Spleen (tissue), 11 donors: ENCODE results near the gene HTR6. TPM values are rescaled to one million over a fixed set of nuclear protein-coding genes. Genes with fewer than 3 reads are reported as not detected.

ENCODE experiments used
- DNase-seq: peaks from one replicate; pipeline ENCODE4 v3.0.0-alpha.2; 2020
- H3K27ac ChIP-seq, 8 donors: fragments of 200-600 bp; sonication (generic) in 7 of 8; 1 replicate in 4 of 8; 2 replicates in 4 of 8; pipeline versions ENCODE4 v1.5.0 to v1.8.0; 2016 to 2021; ENCODE audit warnings: inconsistent platforms in 4 of 8, mild to moderate bottlenecking in 4 of 8, moderate library complexity in 1 of 8
- H3K27me3 ChIP-seq, 7 donors: fragments of 200-600 bp; sonication (generic) in 6 of 7; replicated peaks in 1 of 7; 1 replicate in 4 of 7; 2 replicates in 3 of 7; pipeline versions ENCODE4 v1.5.0 to v1.8.0; 2016 to 2021; ENCODE audit warnings: inconsistent platforms in 3 of 7, mild to moderate bottlenecking in 1 of 7
- H3K36me3 ChIP-seq, 6 donors: fragments of 200-600 bp; sonication (generic) in 5 of 6; 1 replicate in 4 of 6; 2 replicates in 2 of 6; pipeline versions ENCODE4 v1.5.0 to v1.8.0; 2016 to 2021; ENCODE audit warnings: inconsistent platforms in 2 of 6
- H3K4me1 ChIP-seq, 6 donors: fragments of 200-600 bp; sonication (generic) in 5 of 6; 1 replicate in 3 of 6; 2 replicates in 3 of 6; pipeline versions ENCODE4 v1.5.0 to v1.8.0; 2016 to 2021; ENCODE audit warnings: inconsistent platforms in 3 of 6
- H3K4me3 ChIP-seq, 8 donors: fragments of 200-600 bp; sonication (generic) in 7 of 8; 1 replicate in 4 of 8; 2 replicates in 4 of 8; pipeline versions ENCODE4 v1.5.0 to v1.8.0; 2016 to 2021; ENCODE audit warnings: inconsistent platforms in 4 of 8, mild to moderate bottlenecking in 4 of 8, moderate library complexity in 2 of 8
- H3K9me3 ChIP-seq, 8 donors: fragments of 200-600 bp; sonication (generic) in 7 of 8; 1 replicate in 4 of 8; 2 replicates in 4 of 8; pipeline versions ENCODE4 v1.5.0 to v1.8.0; 2016 to 2021; ENCODE audit warnings: inconsistent platforms in 4 of 8
- POLR2A ChIP-seq, 3 donors: fragments of 450-650 bp; IDR thresholded peaks; one replicate each; pipeline ENCODE4 v1.5.1; 2017; ENCODE audit warnings: antibody characterized with exemption in 3 of 3, mild to moderate bottlenecking in 1 of 3
- POLR2AphosphoS5 ChIP-seq, 3 donors: sonication (generic); formaldehyde crosslinking; IDR thresholded peaks; one replicate each; pipeline ENCODE4 v1.5.1; 2017; ENCODE audit warnings: antibody characterized with exemption in 3 of 3
- WGBS, 5 donors: extraction: QIAGEN DNeasy Blood & Tissue Kit in 3 of 5; methylation state at CpG; one replicate each; pipeline versions ENCODE4 v1.1.5 to v1.1.7; 2013 to 2018; 5-methylcytosine and 5-hydroxymethylcytosine counted together
- intact Hi-C: fragments of 100-400 bp; cut with DNase I; formaldehyde crosslinking; loops from one replicate; pipeline ENCODE4 v1.15.0; 2023; ENCODE audit warnings: low total_unique reads
- polyA plus RNA-seq, 3 donors: library from polyadenylated mRNA; stranded (reverse); fragments of 200-250 nt; gene quantifications; one replicate each; pipeline ENCODE4 v1.2.1, GENCODE V29; 2013
- total RNA-seq, 7 donors: library from RNA; depleted of rRNA in 3 of 7; stranded (reverse); fragments of >200 nt in 3 of 7; fragmentation: NEBNext Ultra II Directional in 4 of 7; extraction: Animal tissue kit (Norgen Biotek cat#: 25700) in 4 of 7; gene quantifications; one replicate each; pipeline versions ENCODE4 v1.1.0 to v1.2.1, GENCODE V29; 2016 to 2021
- TF ChIP-seq, protein P1 (sequence below), 11 experiments: fragments of 200-600 bp in 7 of 11; fragments of 450-650 bp in 4 of 11; sonication (generic) in 4 of 11; IDR thresholded peaks in 8 of 11; conservative IDR thresholded peaks in 3 of 11; 1 replicate in 7 of 11; 2 replicates in 4 of 11; pipeline versions ENCODE4 v1.4.0 to v1.8.0; 2016 to 2021; ENCODE audit warnings: antibody characterized with exemption in 11 of 11, inconsistent platforms in 4 of 11, mild to moderate bottlenecking in 1 of 11
- donor health status: healthy with polysubstance abuse.
- donor health status: DM: no; HTN: no; CAD: no; lungs with moderate emphysema.
- donor health status: DM: no; HTN: no; CAD: no.
- donor health status: Bipolar disorder and iron deficiency.
- donor health status: healthy.
- donor health status: DM: no; HTN: no; CAD: no.
- donor health status: DM: yes; HTN: yes; CAD: no.

Gene HTR6
- total and polyA plus RNA-seq, 10 donors = 0.06 to 0.47 (median 0.13) TPM; not detected in 7

- Histone ChIP-seq H3K27me3 (no peaks in the 10 kb centered on the region), H3K4me3 (no peak overlapping the region), H3K9me3 (no peaks in the 10 kb centered on the region), H3K27ac (no peak overlapping the region), H3K36me3 (peaks cover 0 to 68% (median 17%) of the 10 kb centered on the region in 6 donors), H3K4me1 (peaks cover 0 to 2% (median 0%) of the 10 kb centered on the region in 6 donors)
- TF ChIP-seq, protein P1, sequence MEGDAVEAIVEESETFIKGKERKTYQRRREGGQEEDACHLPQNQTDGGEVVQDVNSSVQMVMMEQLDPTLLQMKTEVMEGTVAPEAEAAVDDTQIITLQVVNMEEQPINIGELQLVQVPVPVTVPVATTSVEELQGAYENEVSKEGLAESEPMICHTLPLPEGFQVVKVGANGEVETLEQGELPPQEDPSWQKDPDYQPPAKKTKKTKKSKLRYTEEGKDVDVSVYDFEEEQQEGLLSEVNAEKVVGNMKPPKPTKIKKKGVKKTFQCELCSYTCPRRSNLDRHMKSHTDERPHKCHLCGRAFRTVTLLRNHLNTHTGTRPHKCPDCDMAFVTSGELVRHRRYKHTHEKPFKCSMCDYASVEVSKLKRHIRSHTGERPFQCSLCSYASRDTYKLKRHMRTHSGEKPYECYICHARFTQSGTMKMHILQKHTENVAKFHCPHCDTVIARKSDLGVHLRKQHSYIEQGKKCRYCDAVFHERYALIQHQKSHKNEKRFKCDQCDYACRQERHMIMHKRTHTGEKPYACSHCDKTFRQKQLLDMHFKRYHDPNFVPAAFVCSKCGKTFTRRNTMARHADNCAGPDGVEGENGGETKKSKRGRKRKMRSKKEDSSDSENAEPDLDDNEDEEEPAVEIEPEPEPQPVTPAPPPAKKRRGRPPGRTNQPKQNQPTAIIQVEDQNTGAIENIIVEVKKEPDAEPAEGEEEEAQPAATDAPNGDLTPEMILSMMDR (IDR thresholded peaks at IDR 0.05 in 8 of 11, conservative IDR thresholded peaks at IDR 0.05 in 3 of 11) = no peak
- TF ChIP-seq POLR2A (IDR thresholded peaks at IDR 0.05) (no peak), POLR2AphosphoS5 (IDR thresholded peaks at IDR 0.05) (no peak)
- no peak for DNase-seq
- intact Hi-C loops = no loop called here
- 96 to 99% (median 98%) methylated on average over 3 of the region's 3 CpGs for WGBS, 5 donors
Observed at GRCh38 chr1:19618428-19618827, 46.2 kb upstream of the HTR6 start.

GRCh38 chr1:19619697-19620384 lies 44.8 kb upstream of the HTR6 start:
- TF ChIP-seq POLR2A (IDR thresholded peaks at IDR 0.05) = no peak
- TF ChIP-seq, protein P1 (IDR thresholded peaks at IDR 0.05 in 8 of 11, conservative IDR thresholded peaks at IDR 0.05 in 3 of 11) = no peak
- no peak for TF ChIP-seq POLR2AphosphoS5 (IDR thresholded peaks at IDR 0.05)
- no peak for DNase-seq
- H3K27ac ChIP-seq = no peak overlapping the region

GRCh38 chr1:19620786-19621185 lies 43.9 kb upstream of the HTR6 start:
- no peak for TF ChIP-seq POLR2A (IDR thresholded peaks at IDR 0.05)
- no peak overlapping the region for H3K4me3 ChIP-seq
- no peak overlapping the region for H3K27ac ChIP-seq
- H3K9me3 ChIP-seq = no peaks in the 10 kb centered on the region
- H3K4me1 ChIP-seq = no peaks in the 10 kb centered on the region
- no peak for DNase-seq
- 91 to 97% (median 94%) methylated on average over 3 of the region's 3 CpGs for WGBS, 5 donors
- H3K36me3 ChIP-seq = peaks cover 3 to 78% (median 36%) of the 10 kb centered on the region in 6 donors
- H3K27me3 ChIP-seq = no peaks in the 10 kb centered on the region
- intact Hi-C loops = no loop called here

More at GRCh38 chr1:19619697-19620384, 44.8 kb upstream of the HTR6 start:
- Histone ChIP-seq H3K36me3 (peaks cover 3 to 78% (median 28%) of the 10 kb centered on the region in 6 donors), H3K27me3 (no peaks in the 10 kb centered on the region), H3K4me3 (no peak overlapping the region), H3K4me1 (no peaks in the 10 kb centered on the region), H3K9me3 (no peaks in the 10 kb centered on the region)
- 85 to 98% (median 92%) methylated on average over 3 of the region's 3 CpGs for WGBS, 5 donors
- intact Hi-C loops = no loop called here

- H3K4me3 ChIP-seq = no peak overlapping the region
- no peaks in the 10 kb centered on the region for H3K4me1 ChIP-seq
- H3K9me3 ChIP-seq = no peaks in the 10 kb centered on the region
- no peak overlapping the region for H3K27ac ChIP-seq
- intact Hi-C loops = no loop called here
- H3K27me3 ChIP-seq = no peaks in the 10 kb centered on the region
- 96 to 100% (median 99%) methylated on average over 4 of the region's 4 CpGs for WGBS, 5 donors
- TF ChIP-seq POLR2A (IDR thresholded peaks at IDR 0.05) (no peak), POLR2AphosphoS5 (IDR thresholded peaks at IDR 0.05) (no peak)
- TF ChIP-seq, protein P1 (IDR thresholded peaks at IDR 0.05 in 8 of 11, conservative IDR thresholded peaks at IDR 0.05 in 3 of 11) = no peak
- no peak for DNase-seq
- peaks cover 3 to 78% (median 40%) of the 10 kb centered on the region in 6 donors for H3K36me3 ChIP-seq
Observed at GRCh38 chr1:19621274-19621950, 43.3 kb upstream of the HTR6 start.
